22Rv1 (cell line): ENCODE data around the gene PTRHD1.

Experiments used
- CTCF ChIP-seq: fragments of 450-650 bp; IDR thresholded peaks from 2 replicates; pipeline ENCODE4 v1.5.1; 2017; ENCODE audit warnings: mild to moderate bottlenecking
- ZFX ChIP-seq: fragments of 450-650 bp; IDR thresholded peaks from 2 replicates; pipeline ENCODE4 v1.6.1; 2017; ENCODE audit warnings: antibody characterized with exemption, borderline replicate concordance

- TF ChIP-seq CTCF (no peak), ZFX (no peak)
Observed at GRCh38 chr2:24806661-24807036, 13.5 kb upstream of the PTRHD1 start.
